ENCODE data around the gene NOP16.

NOP16 gene

DNA sequence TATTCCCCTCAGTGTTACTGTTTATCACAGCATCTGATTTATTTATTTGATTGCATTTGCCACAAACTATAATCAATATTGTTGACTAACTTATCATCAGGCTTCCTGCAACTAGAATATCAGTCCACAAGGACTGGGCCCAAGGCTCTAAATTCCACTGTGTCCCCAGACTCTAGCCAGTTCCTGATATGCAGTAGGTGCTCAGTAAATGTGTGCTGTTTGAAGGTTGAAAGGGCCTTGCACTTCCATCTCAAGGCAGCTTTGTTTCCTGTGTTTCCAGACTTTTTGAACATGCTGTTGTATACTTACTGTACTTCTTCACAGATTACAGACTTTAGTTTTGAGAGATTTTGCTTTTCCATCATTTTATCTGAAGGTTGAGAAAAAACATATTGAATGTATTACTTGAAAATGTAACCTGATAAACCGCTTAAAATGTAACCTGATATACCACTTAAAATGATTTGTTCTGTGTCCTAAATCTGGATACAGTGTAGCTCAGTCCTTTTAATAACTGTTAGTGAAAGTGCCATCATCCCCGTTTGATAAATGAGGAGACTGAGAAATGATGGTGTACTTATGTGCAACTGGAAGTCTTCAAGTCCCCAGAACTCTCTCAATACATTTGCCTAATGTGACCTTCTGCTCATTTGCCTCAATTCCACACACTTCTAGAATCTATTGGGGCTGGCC lies 45.5 kb downstream of the NOP16 start:
- Histone ChIP-seq H3K9ac (ENCODE audit: low read depth in 1 of 2, low read length in 2 of 2) (no peak overlapping the region), H3K4me1 (ENCODE audit: control insufficient read depth in 2 of 2, insufficient read depth in 2 of 2, low read length in 2 of 2) (peaks cover 3 to 4% of the 10 kb centered on the region in 2 donors), H3K4me3 (ENCODE audit: low read length in 2 of 2) (no peak overlapping the region), H3K27ac (ENCODE audit: low read depth in 2 of 2, low read length in 2 of 2) (no peak overlapping the region), H3K36me3 (ENCODE audit: control insufficient read depth in 2 of 2, insufficient read depth in 2 of 2, low read length in 2 of 2) (peaks cover 31 to 35% of the 10 kb centered on the region in 2 donors), H3K9me3 (ENCODE audit: control insufficient read depth in 2 of 2, low read length in 2 of 2) (no peaks in the 10 kb centered on the region), H3K27me3 (ENCODE audit: control insufficient read depth in 2 of 2, insufficient read depth in 2 of 2, low read length in 2 of 2) (no peaks in the 10 kb centered on the region)

DNA sequence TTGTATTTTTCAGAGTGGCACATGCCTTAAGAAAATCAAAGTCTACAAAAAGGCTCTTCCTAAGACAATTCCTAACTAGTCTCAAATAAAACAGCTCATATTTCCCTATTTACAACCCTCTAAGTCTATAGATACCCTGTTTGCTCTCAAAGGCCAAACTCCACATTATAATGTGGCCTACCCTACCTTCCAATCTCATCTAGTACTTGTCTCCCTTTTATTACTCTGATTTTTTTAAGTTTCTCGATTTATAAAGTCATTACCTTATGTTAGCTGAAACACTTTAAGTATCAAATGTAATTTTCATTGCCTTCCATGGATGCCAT lies 46.3 kb downstream of the NOP16 start:
- no peak overlapping the region for H3K27ac ChIP-seq (ENCODE audit: low read depth in 2 of 2, low read length in 2 of 2)
- H3K9me3 ChIP-seq (ENCODE audit: control insufficient read depth in 2 of 2, low read length in 2 of 2) = no peaks in the 10 kb centered on the region
- H3K36me3 ChIP-seq (ENCODE audit: control insufficient read depth in 2 of 2, insufficient read depth in 2 of 2, low read length in 2 of 2) = peaks cover 32 to 33% of the 10 kb centered on the region in 2 donors
- no peak overlapping the region for H3K9ac ChIP-seq (ENCODE audit: low read depth in 1 of 2, low read length in 2 of 2)
- no peak overlapping the region for H3K4me3 ChIP-seq (ENCODE audit: low read length in 2 of 2)
- H3K27me3 ChIP-seq (ENCODE audit: control insufficient read depth in 2 of 2, insufficient read depth in 2 of 2, low read length in 2 of 2) = no peaks in the 10 kb centered on the region
- H3K4me1 ChIP-seq (ENCODE audit: control insufficient read depth in 2 of 2, insufficient read depth in 2 of 2, low read length in 2 of 2) = peaks cover 3 to 4% of the 10 kb centered on the region in 2 donors

DNA sequence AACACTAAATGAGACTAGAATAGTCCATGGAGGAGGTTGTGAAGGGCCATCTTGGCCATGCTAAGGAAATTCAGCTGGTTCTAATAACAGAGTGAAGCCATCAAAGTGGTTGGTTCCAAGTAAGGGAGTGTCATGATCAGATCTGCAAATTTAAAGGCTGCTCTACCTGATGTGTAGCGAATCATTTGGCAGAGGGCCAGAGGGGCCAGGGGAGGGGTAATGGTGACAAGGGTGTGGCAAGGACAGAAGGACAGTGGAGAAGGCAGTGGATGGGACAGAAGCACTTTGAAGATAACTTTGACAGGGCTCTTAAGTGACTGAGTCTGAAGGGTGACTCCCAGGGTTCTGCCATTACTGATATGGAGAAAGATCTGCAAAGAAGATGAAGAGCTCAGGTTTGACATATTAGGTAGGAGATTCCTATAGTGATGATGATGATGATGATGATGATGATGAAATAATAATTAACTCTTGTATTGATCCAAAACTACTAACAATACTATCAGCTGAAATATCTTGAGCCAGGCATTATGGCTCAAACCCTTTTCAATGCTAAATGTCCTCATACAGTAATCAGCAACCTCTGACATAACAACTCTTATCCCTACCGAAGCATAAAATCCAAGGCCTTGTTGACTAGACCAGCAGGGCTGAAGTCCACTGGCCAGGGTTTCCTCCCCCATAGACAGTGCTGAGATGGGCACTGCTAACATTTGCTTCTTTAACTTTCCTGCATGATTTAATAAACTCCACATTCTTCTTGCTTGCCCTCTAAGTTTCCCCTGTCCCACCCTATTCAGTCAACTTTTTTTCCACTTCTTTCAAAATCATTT lies 46.9 kb downstream of the NOP16 start:
- Histone ChIP-seq H3K9me3 (ENCODE audit: control insufficient read depth in 2 of 2, low read length in 2 of 2) (no peaks in the 10 kb centered on the region), H3K27me3 (ENCODE audit: control insufficient read depth in 2 of 2, insufficient read depth in 2 of 2, low read length in 2 of 2) (no peaks in the 10 kb centered on the region), H3K4me3 (ENCODE audit: low read length in 2 of 2) (no peak overlapping the region), H3K27ac (ENCODE audit: low read depth in 2 of 2, low read length in 2 of 2) (no peak overlapping the region), H3K36me3 (ENCODE audit: control insufficient read depth in 2 of 2, insufficient read depth in 2 of 2, low read length in 2 of 2) (peaks cover 33 to 35% of the 10 kb centered on the region in 2 donors), H3K9ac (ENCODE audit: low read depth in 1 of 2, low read length in 2 of 2) (no peak overlapping the region), H3K4me1 (ENCODE audit: control insufficient read depth in 2 of 2, insufficient read depth in 2 of 2, low read length in 2 of 2) (peaks cover 3 to 4% of the 10 kb centered on the region in 2 donors)

DNA sequence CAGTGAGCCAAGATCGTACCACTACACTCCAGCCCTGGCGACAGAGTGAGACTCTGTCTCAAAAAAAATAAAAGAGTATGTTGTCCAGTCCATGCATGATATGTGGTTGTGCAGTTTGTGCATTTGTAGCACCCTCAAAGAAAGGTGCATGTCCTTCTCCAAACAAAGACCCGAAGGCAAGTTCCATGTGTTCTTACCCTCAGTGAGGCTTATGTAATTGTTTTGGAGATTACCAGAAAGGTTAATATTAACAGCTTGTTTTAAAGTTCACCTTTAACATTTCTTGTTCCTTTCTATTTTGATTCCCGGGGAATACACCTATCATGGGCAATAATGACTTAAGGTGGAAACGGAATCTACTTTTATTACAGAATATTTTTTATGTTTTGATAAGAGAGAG lies 49.1 kb downstream of the NOP16 start:
- Histone ChIP-seq H3K9ac (ENCODE audit: low read depth in 1 of 2, low read length in 2 of 2) (no peak overlapping the region), H3K27me3 (ENCODE audit: control insufficient read depth in 2 of 2, insufficient read depth in 2 of 2, low read length in 2 of 2) (no peaks in the 10 kb centered on the region), H3K36me3 (ENCODE audit: control insufficient read depth in 2 of 2, insufficient read depth in 2 of 2, low read length in 2 of 2) (peaks cover 17 to 20% of the 10 kb centered on the region in 2 donors), H3K27ac (ENCODE audit: low read depth in 2 of 2, low read length in 2 of 2) (no peak overlapping the region), H3K4me1 (ENCODE audit: control insufficient read depth in 2 of 2, insufficient read depth in 2 of 2, low read length in 2 of 2) (peaks cover 3 to 4% of the 10 kb centered on the region in 2 donors), H3K4me3 (ENCODE audit: low read length in 2 of 2) (no peak overlapping the region), H3K9me3 (ENCODE audit: control insufficient read depth in 2 of 2, low read length in 2 of 2) (no peaks in the 10 kb centered on the region)

DNA sequence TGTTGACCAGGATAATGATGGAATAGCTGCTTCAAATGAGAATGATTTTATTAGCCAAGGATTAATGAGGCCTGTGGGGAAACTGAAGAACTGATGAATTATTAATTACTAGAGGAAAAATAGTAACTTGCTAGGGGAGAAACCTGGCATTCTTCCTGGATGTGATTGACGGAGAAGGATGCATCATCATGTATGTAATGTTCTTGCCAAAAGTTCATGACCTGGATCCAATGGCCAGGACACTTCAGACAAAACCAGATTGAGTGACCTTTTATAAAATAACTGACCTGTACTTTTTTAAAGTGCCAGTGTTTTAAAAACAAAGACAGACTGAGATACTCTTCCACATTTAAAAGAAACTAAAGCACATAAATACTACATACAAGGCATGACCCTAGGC lies 50.5 kb downstream of the NOP16 start:
- no peaks in the 10 kb centered on the region for H3K27me3 ChIP-seq (ENCODE audit: control insufficient read depth in 2 of 2, insufficient read depth in 2 of 2, low read length in 2 of 2)
- no peaks in the 10 kb centered on the region for H3K9me3 ChIP-seq (ENCODE audit: control insufficient read depth in 2 of 2, low read length in 2 of 2)
- H3K4me3 ChIP-seq (ENCODE audit: low read length in 2 of 2) = no peak overlapping the region
- H3K9ac ChIP-seq (ENCODE audit: low read depth in 1 of 2, low read length in 2 of 2) = no peak overlapping the region
- H3K4me1 ChIP-seq (ENCODE audit: control insufficient read depth in 2 of 2, insufficient read depth in 2 of 2, low read length in 2 of 2) = peaks cover 3 to 4% of the 10 kb centered on the region in 2 donors
- H3K27ac ChIP-seq (ENCODE audit: low read depth in 2 of 2, low read length in 2 of 2) = no peak overlapping the region
- H3K36me3 ChIP-seq (ENCODE audit: control insufficient read depth in 2 of 2, insufficient read depth in 2 of 2, low read length in 2 of 2) = peaks cover 17 to 20% of the 10 kb centered on the region in 2 donors

DNA sequence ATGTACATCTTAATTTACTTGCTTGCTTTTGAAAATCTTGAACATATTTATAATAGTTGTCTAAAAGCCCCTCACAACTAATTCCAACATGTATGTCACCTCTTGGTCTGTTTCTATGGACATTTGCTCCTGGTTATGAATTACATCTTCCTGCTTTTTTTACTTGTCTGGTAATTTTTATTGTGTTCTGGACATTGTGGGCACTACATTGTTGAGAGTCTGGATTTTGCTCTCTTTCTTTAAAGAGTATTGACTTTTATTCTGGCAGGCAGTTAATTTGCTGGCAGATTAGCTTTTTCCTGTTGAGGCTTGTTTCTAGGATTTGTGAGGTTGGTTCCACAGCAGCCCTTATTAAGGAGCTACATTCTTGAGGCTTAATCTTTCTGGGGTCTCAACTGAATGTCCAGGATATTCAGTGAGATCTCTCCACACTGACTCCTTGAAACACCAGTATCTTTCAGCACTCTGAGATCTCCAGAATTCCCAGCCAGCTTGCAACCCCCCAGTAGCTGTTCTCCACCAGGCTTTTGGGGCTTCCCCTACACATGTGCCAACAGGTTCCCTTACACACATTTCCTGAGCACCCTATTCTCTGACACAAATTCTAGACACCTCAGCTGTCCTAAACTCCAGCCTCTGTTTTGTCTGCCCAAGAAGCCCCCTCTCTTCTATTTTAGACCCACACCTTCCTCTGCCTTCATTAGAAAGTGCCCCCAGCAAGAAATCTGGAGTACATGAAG lies 54.2 kb downstream of the NOP16 start:
- Histone ChIP-seq H3K36me3 (ENCODE audit: control insufficient read depth in 2 of 2, insufficient read depth in 2 of 2, low read length in 2 of 2) (peaks cover 20 to 21% of the 10 kb centered on the region in 2 donors), H3K9ac (ENCODE audit: low read depth in 1 of 2, low read length in 2 of 2) (no peak overlapping the region), H3K27me3 (ENCODE audit: control insufficient read depth in 2 of 2, insufficient read depth in 2 of 2, low read length in 2 of 2) (no peaks in the 10 kb centered on the region), H3K27ac (ENCODE audit: low read depth in 2 of 2, low read length in 2 of 2) (no peak overlapping the region), H3K9me3 (ENCODE audit: control insufficient read depth in 2 of 2, low read length in 2 of 2) (no peaks in the 10 kb centered on the region), H3K4me3 (ENCODE audit: low read length in 2 of 2) (no peak overlapping the region), H3K4me1 (ENCODE audit: control insufficient read depth in 2 of 2, insufficient read depth in 2 of 2, low read length in 2 of 2) (no peaks in the 10 kb centered on the region)
